ENCODE measurements around the gene RGP1. TPM values are rescaled to one million over a fixed set of nuclear protein-coding genes. Genes with fewer than 3 reads are reported as not detected.

The RGP1 gene
- total RNA-seq, 1 donor: 18.5 TPM

DNA sequence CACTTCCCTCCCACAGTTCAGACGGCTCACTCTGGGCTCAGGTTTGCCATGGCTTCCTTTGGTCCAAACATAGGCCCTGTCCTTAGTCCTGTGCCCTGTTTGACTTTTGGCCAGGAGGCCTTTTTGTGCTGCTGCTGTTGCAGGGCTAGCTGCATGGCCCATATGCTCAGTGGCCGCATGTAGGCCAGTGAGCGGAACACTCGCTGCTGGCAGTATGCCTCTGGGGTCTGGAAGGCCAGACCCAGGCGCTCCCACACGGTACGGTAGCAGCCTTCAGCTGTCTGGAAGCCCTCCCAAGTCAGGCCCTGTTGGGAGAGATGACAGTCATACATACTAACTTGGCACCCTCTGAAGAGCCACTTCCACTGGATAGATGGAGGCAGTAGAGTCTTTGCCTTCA, 11.9 kb upstream of the RGP1 start:
- Histone ChIP-seq H4K20me1 (ENCODE audit: insufficient read depth, low read length) (peaks cover 25% of the 10 kb centered on the region), H3K79me2 (ENCODE audit: insufficient read depth, low read length) (peaks cover 34% of the 10 kb centered on the region), H3K4me3 (ENCODE audit: insufficient read depth, low read length) (no peak overlapping the region), H3K4me1 (ENCODE audit: insufficient read depth, low read length) (peaks cover 18% of the 10 kb centered on the region), H3K4me2 (ENCODE audit: insufficient read depth, low read length) (no peak overlapping the region), H3K9me3 (ENCODE audit: low read depth, low read length) (no peaks in the 10 kb centered on the region), H3K36me3 (ENCODE audit: insufficient read depth, low read length) (peaks cover 72% of the 10 kb centered on the region), H3K27ac (ENCODE audit: low read depth, low read length) (no peak overlapping the region), H3K27me3 (ENCODE audit: insufficient read depth, low read length) (no peaks in the 10 kb centered on the region), H2AFZ (ENCODE audit: low read length) (no peak overlapping the region)
- no peak for DNase-seq (ENCODE audit: insufficient read length, low spot score, missing footprints)
- TF ChIP-seq, protein P1, sequence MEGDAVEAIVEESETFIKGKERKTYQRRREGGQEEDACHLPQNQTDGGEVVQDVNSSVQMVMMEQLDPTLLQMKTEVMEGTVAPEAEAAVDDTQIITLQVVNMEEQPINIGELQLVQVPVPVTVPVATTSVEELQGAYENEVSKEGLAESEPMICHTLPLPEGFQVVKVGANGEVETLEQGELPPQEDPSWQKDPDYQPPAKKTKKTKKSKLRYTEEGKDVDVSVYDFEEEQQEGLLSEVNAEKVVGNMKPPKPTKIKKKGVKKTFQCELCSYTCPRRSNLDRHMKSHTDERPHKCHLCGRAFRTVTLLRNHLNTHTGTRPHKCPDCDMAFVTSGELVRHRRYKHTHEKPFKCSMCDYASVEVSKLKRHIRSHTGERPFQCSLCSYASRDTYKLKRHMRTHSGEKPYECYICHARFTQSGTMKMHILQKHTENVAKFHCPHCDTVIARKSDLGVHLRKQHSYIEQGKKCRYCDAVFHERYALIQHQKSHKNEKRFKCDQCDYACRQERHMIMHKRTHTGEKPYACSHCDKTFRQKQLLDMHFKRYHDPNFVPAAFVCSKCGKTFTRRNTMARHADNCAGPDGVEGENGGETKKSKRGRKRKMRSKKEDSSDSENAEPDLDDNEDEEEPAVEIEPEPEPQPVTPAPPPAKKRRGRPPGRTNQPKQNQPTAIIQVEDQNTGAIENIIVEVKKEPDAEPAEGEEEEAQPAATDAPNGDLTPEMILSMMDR (IDR thresholded peaks at IDR 0.05; ENCODE audit: extremely low read depth, low read depth, low read length): no peak

DNA sequence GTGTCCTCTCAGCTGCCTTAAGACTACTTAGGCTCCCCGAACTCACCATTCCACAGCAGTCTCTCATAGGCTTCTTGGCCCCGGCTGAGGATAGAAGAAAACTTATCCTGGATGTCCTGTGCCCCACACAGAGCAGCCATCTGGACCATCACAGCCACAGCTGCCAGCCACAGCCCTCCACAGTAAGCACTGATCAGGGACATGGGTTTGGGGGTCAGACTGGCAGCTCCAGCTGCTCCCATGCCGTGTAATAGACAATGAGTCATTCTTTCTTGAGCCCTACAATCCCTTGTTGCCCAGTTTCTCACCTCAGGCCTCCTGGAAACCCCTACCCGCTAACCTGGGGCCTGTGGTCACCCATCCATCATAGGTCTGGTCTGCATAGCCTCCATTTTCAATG, 10.9 kb upstream of the RGP1 start:
- Histone ChIP-seq H4K20me1 (ENCODE audit: insufficient read depth, low read length) (peaks cover 25% of the 10 kb centered on the region), H3K9me3 (ENCODE audit: low read depth, low read length) (no peaks in the 10 kb centered on the region), H3K4me3 (ENCODE audit: insufficient read depth, low read length) (no peak overlapping the region), H3K27ac (ENCODE audit: low read depth, low read length) (no peak overlapping the region), H3K4me1 (ENCODE audit: insufficient read depth, low read length) (peaks cover 15% of the 10 kb centered on the region), H3K79me2 (ENCODE audit: insufficient read depth, low read length) (peaks cover 34% of the 10 kb centered on the region), H3K4me2 (ENCODE audit: insufficient read depth, low read length) (no peak overlapping the region), H2AFZ (ENCODE audit: low read length) (no peak overlapping the region), H3K27me3 (ENCODE audit: insufficient read depth, low read length) (no peaks in the 10 kb centered on the region), H3K36me3 (ENCODE audit: insufficient read depth, low read length) (peaks cover 81% of the 10 kb centered on the region)
- TF ChIP-seq, protein P1 (IDR thresholded peaks at IDR 0.05; ENCODE audit: extremely low read depth, low read depth, low read length): no peak
- no peak for DNase-seq (ENCODE audit: insufficient read length, low spot score, missing footprints)

DNA sequence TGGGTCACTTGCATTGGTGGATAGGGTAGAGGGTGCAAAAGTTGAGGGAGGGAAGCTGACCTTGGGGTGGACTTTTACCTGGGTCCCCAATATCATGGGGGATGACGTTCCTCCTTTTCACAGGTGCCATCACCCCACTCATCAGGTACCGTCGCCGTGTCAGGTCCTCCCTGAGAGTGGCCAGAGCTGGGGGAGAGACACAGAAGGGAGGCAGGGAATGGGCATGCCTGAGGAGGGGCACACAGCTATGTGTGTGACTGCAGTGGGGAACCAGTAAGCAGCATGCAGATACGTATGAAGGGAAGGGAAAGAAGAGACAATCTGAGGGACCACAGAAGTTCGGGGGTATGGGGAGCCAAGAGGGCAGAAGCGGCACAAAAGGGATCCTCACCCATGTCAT, 10.2 kb upstream of the RGP1 start:
- Histone ChIP-seq H3K36me3 (ENCODE audit: insufficient read depth, low read length) (peaks cover 89% of the 10 kb centered on the region), H4K20me1 (ENCODE audit: insufficient read depth, low read length) (peaks cover 20% of the 10 kb centered on the region), H3K4me1 (ENCODE audit: insufficient read depth, low read length) (peaks cover 7% of the 10 kb centered on the region), H3K79me2 (ENCODE audit: insufficient read depth, low read length) (peaks cover 34% of the 10 kb centered on the region), H2AFZ (ENCODE audit: low read length) (no peak overlapping the region), H3K9me3 (ENCODE audit: low read depth, low read length) (no peaks in the 10 kb centered on the region), H3K4me2 (ENCODE audit: insufficient read depth, low read length) (no peak overlapping the region), H3K4me3 (ENCODE audit: insufficient read depth, low read length) (no peak overlapping the region), H3K27ac (ENCODE audit: low read depth, low read length) (no peak overlapping the region), H3K27me3 (ENCODE audit: insufficient read depth, low read length) (no peaks in the 10 kb centered on the region)
- DNase-seq (ENCODE audit: insufficient read length, low spot score, missing footprints): no peak
- TF ChIP-seq, protein P1 (IDR thresholded peaks at IDR 0.05; ENCODE audit: extremely low read depth, low read depth, low read length): no peak

DNA sequence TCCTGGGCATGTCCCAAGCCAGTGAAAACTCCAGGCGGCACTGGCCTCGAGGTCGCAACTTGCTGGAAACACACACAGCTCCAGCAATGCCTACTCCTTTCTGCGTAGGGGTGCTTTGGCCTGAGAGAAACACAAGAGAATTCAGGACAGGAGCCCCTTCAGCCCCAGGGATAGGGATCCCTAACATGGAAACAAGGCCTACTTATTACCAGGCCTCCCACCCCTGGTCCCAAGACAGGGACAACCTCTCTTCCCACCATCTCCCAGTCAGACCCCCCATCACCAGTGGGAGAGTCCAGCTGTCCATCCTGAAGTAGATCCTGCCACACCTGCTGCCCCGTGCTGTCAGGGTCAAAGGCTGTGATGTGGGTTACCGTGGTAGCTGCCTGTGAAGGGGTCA, 8.8 kb upstream of the RGP1 start:
- Histone ChIP-seq H3K4me2 (ENCODE audit: insufficient read depth, low read length) (no peak overlapping the region), H3K4me3 (ENCODE audit: insufficient read depth, low read length) (no peak overlapping the region), H3K79me2 (ENCODE audit: insufficient read depth, low read length) (peaks cover 31% of the 10 kb centered on the region), H3K36me3 (ENCODE audit: insufficient read depth, low read length) (peaks cover 88% of the 10 kb centered on the region), H3K9me3 (ENCODE audit: low read depth, low read length) (no peaks in the 10 kb centered on the region), H3K27me3 (ENCODE audit: insufficient read depth, low read length) (no peaks in the 10 kb centered on the region), H4K20me1 (ENCODE audit: insufficient read depth, low read length) (peaks cover 25% of the 10 kb centered on the region), H3K27ac (ENCODE audit: low read depth, low read length) (no peak overlapping the region), H3K4me1 (ENCODE audit: insufficient read depth, low read length) (no peaks in the 10 kb centered on the region), H2AFZ (ENCODE audit: low read length) (no peak overlapping the region)
- DNase-seq (ENCODE audit: insufficient read length, low spot score, missing footprints): no peak
- TF ChIP-seq, protein P1 (IDR thresholded peaks at IDR 0.05; ENCODE audit: extremely low read depth, low read depth, low read length): no peak
